Neural cell (in vitro differentiated cells): Measurements from ENCODE around the gene PTP4A2.
A peak's percentile ranks its signal among the peaks of the same experiment; 100 is the strongest.

Experiments
- CTCF ChIP-seq: fragments of 450-650 bp; IDR thresholded peaks from 2 replicates; pipeline ENCODE4 v1.5.1; 2014; ENCODE audit warnings: antibody characterized with exemption, mild to moderate bottlenecking, moderate library complexity; ENCODE audit not compliant: poor library complexity, severe bottlenecking
- MXI1 ChIP-seq: fragments of 450-650 bp; conservative IDR thresholded peaks from 2 replicates; pipeline ENCODE4 v1.6.1; 2014; ENCODE audit warnings: antibody characterized with exemption, mild to moderate bottlenecking; ENCODE audit not compliant: poor library complexity, severe bottlenecking
- TAF1 ChIP-seq: IDR thresholded peaks from 2 replicates; pipeline ENCODE4 v1.6.1; 2012; ENCODE audit warnings: low read depth
- TF ChIP-seq, protein P1 (sequence below): IDR thresholded peaks from 2 replicates; pipeline ENCODE4 v1.6.1; 2012; ENCODE audit warnings: borderline replicate concordance

DNA sequence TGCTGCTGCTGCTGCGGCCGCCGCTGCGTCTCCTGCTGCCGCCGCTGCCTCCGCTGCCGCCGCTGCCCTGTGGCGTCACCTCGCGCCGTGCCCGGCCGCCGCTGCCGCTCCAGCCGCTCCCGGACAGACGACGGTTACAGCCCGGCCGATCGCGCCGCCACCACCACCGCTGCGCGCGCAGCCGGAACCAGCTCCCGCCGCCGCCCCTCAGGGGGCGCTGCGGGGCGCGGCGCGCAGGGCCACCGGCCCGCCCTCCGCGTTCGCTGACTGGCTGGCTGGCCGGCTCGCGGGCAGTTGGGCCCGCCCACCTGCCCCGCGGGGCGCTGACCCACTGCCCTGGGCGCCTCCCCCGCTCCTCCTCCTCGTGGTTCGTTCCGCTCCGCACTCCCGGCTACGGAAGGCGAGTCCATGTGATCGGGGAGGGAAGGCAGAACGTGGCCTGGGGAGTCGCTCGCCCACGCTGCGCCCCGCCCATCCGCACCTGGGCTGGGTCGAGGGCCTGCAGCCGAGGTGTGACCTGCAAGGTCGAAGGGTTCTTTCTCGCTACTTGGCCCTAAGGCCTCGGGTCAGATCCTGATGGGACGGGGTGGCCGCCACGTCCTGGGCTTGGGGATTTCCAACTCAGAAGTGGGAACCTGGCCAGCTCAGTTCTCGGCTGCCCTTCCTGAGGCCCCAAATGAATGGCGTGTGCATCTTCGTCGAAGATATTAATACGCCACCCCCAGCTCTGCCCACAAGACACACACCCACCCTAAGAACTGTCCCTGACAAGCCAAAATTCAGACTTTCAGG lies at the start of gene PTP4A2:
- TF ChIP-seq, protein P1, sequence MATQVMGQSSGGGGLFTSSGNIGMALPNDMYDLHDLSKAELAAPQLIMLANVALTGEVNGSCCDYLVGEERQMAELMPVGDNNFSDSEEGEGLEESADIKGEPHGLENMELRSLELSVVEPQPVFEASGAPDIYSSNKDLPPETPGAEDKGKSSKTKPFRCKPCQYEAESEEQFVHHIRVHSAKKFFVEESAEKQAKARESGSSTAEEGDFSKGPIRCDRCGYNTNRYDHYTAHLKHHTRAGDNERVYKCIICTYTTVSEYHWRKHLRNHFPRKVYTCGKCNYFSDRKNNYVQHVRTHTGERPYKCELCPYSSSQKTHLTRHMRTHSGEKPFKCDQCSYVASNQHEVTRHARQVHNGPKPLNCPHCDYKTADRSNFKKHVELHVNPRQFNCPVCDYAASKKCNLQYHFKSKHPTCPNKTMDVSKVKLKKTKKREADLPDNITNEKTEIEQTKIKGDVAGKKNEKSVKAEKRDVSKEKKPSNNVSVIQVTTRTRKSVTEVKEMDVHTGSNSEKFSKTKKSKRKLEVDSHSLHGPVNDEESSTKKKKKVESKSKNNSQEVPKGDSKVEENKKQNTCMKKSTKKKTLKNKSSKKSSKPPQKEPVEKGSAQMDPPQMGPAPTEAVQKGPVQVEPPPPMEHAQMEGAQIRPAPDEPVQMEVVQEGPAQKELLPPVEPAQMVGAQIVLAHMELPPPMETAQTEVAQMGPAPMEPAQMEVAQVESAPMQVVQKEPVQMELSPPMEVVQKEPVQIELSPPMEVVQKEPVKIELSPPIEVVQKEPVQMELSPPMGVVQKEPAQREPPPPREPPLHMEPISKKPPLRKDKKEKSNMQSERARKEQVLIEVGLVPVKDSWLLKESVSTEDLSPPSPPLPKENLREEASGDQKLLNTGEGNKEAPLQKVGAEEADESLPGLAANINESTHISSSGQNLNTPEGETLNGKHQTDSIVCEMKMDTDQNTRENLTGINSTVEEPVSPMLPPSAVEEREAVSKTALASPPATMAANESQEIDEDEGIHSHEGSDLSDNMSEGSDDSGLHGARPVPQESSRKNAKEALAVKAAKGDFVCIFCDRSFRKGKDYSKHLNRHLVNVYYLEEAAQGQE = no peak
- peak; percentile 93 for TF ChIP-seq CTCF
- no peak for TF ChIP-seq TAF1
- peak; percentile 65 for TF ChIP-seq MXI1
